CD14-positive monocyte (primary cell): ENCODE measurements around the gene SCN3B. TPM values are rescaled to one million over a fixed set of nuclear protein-coding genes. Genes with fewer than 3 reads are reported as not detected.

Source experiments
- DNase-seq, 3 donors: peaks; one replicate each; pipeline ENCODE4 v3.0.0-alpha.2; 2011 to 2022
- H2AFZ ChIP-seq: 2 replicates; pipeline ENCODE4 v1.6.0; 2012; ENCODE audit warnings: mild to moderate bottlenecking, low read depth, low read length, inconsistent platforms; ENCODE audit not compliant: insufficient read depth, poor library complexity, severe bottlenecking
- H3K27ac ChIP-seq, 2 donors: 1 replicate in 1 of 2; 2 replicates in 1 of 2; pipeline ENCODE4 v1.5.1; 2012 to 2013; ENCODE audit warnings: low read length in 2 of 2, control low read depth in 1 of 2, inconsistent platforms in 1 of 2, low read depth in 1 of 2, mild to moderate bottlenecking in 1 of 2
- H3K27me3 ChIP-seq, 2 donors: one replicate each; pipeline versions ENCODE4 v1.6.0 to v1.6.1; 2011 to 2013; ENCODE audit warnings: low read length in 2 of 2; ENCODE audit not compliant: control insufficient read depth in 2 of 2, insufficient read depth in 2 of 2
- H3K36me3 ChIP-seq, 2 donors: replicated peaks in 1 of 2; 1 replicate in 1 of 2; 2 replicates in 1 of 2; pipeline versions ENCODE4 v1.5.1 to v1.6.1; 2012 to 2013; ENCODE audit warnings: low read length in 2 of 2, control low read depth in 1 of 2, inconsistent platforms in 1 of 2, mild to moderate bottlenecking in 1 of 2; ENCODE audit not compliant: insufficient read depth in 2 of 2, control insufficient read depth in 1 of 2
- H3K4me1 ChIP-seq, 2 donors: 1 replicate in 1 of 2; 2 replicates in 1 of 2; pipeline versions ENCODE4 v1.5.1 to v1.6.1; 2012 to 2013; ENCODE audit warnings: low read length in 2 of 2, control low read depth in 1 of 2, inconsistent platforms in 1 of 2, mild to moderate bottlenecking in 1 of 2, moderate library complexity in 1 of 2; ENCODE audit not compliant: insufficient read depth in 2 of 2, control insufficient read depth in 1 of 2
- H3K4me2 ChIP-seq: replicated peaks from 2 replicates; pipeline ENCODE3; 2012; ENCODE audit warnings: low read length, moderate library complexity, mild to moderate bottlenecking; ENCODE audit not compliant: poor library complexity, severe bottlenecking; ENCODE audit errors: extremely low read depth
- H3K4me3 ChIP-seq, 3 experiments: fragments of 200-600 bp in 1 of 3; sonication (generic) in 1 of 3; replicated peaks in 1 of 3; 1 replicate in 2 of 3; 2 replicates in 1 of 3; pipeline ENCODE4 v1.5.1; 2011 to 2013; ENCODE audit warnings: low read length in 3 of 3, mild to moderate bottlenecking in 3 of 3, control low read depth in 2 of 3, low read depth in 2 of 3, inconsistent platforms in 1 of 3, moderate library complexity in 1 of 3
- H3K79me2 ChIP-seq: 2 replicates; pipeline ENCODE4 v1.6.0; 2012; ENCODE audit warnings: mild to moderate bottlenecking, control low read depth, inconsistent platforms, low read length, moderate library complexity; ENCODE audit not compliant: insufficient read depth
- H3K9ac ChIP-seq: 2 replicates; pipeline ENCODE4 v1.6.0; 2017; ENCODE audit warnings: low read length, mild to moderate bottlenecking; ENCODE audit not compliant: insufficient read depth, poor library complexity, severe bottlenecking
- H3K9me3 ChIP-seq, 2 donors: replicated peaks in 1 of 2; 1 replicate in 1 of 2; 2 replicates in 1 of 2; pipeline versions ENCODE4 v1.5.1 to v1.6.1; 2012 to 2013; ENCODE audit warnings: low read length in 2 of 2, control low read depth in 1 of 2; ENCODE audit not compliant: control insufficient read depth in 1 of 2, insufficient read depth in 1 of 2
- H4K20me1 ChIP-seq: 2 replicates; pipeline ENCODE4 v1.6.0; 2012; ENCODE audit warnings: mild to moderate bottlenecking, low read length, control low read depth, moderate library complexity; ENCODE audit not compliant: insufficient read depth
- H3K27ac Mint-ChIP-seq, 7 donors: one replicate each; pipeline ENCODE4 v1.8.0; 2020; ENCODE audit warnings: mild to moderate bottlenecking in 7 of 7, mixed read lengths in 7 of 7, moderate library complexity in 6 of 7, inconsistent platforms in 2 of 7
- H3K27me3 Mint-ChIP-seq, 3 donors: one replicate each; pipeline ENCODE4 v1.8.0; 2021 to 2022; ENCODE audit warnings: low read depth in 3 of 3, mild to moderate bottlenecking in 3 of 3, mixed read lengths in 3 of 3, moderate library complexity in 3 of 3, inconsistent platforms in 1 of 3
- H3K36me3 Mint-ChIP-seq, 2 donors: one replicate each; pipeline ENCODE4 v1.8.0; 2020; ENCODE audit warnings: mixed read lengths in 2 of 2, inconsistent platforms in 1 of 2, mild to moderate bottlenecking in 1 of 2
- H3K4me1 Mint-ChIP-seq: one replicate; pipeline ENCODE4 v1.8.0; 2020; ENCODE audit warnings: mild to moderate bottlenecking, mixed read lengths
- H3K4me3 Mint-ChIP-seq, 2 donors: one replicate each; pipeline ENCODE4 v1.8.0; 2020; ENCODE audit warnings: mild to moderate bottlenecking in 2 of 2, mixed read lengths in 2 of 2, moderate library complexity in 1 of 2
- H3K9me3 Mint-ChIP-seq, 7 donors: one replicate each; pipeline ENCODE4 v1.8.0; 2020 to 2022; ENCODE audit warnings: mixed read lengths in 7 of 7, mild to moderate bottlenecking in 6 of 7, moderate library complexity in 6 of 7, inconsistent platforms in 2 of 7
- CTCF ChIP-seq: fragments of 200-600 bp; IDR thresholded peaks from one replicate; pipeline ENCODE4 v1.8.0; 2022; ENCODE audit warnings: antibody characterized with exemption, mild to moderate bottlenecking
- WGBS: methylation state at CpG from one replicate; pipeline ENCODE4 v1.1.5; 2013; ENCODE audit warnings: missing lambda C conversion rate; ENCODE audit not compliant: insufficient coverage; 5-methylcytosine and 5-hydroxymethylcytosine counted together
- intact Hi-C, 2 donors: fragments of 100-400 bp; cut with micrococcal nuclease; formaldehyde crosslinking; loops; one replicate each; pipeline versions ENCODE4 v1.15.0 to v1.15.1; 2023
- polyA plus RNA-seq, 3 donors: library from polyadenylated mRNA; depleted of rRNA in 1 of 3; unstranded in 2 of 3; stranded (reverse) in 1 of 3; fragments of 300-500 nt in 2 of 3; fragments of >200 nt in 1 of 3; fragmentation: Illumina TruSeq in 2 of 3; gene quantifications; 1 replicate in 2 of 3; 2 replicates in 1 of 3; pipeline ENCODE4 v1.2.3, GENCODE V29; 2012 to 2021

SCN3B gene
- polyA plus RNA-seq, 3 donors = not detected

- no peak overlapping the region for H3K4me3 ChIP-seq
- H3K9me3 ChIP-seq = peaks cover 0 to 4% of the 10 kb centered on the region in 2 donors
- no peak overlapping the region for H3K9ac ChIP-seq
- no peak for TF ChIP-seq CTCF
- Mint-ChIP-seq H3K27ac (no peak overlapping the region), H3K4me3 (no peak overlapping the region), H3K27me3 (peaks cover 21 to 26% (median 23%) of the 10 kb centered on the region in 3 donors), H3K4me1 (peaks cover 5% of the 10 kb centered on the region), H3K36me3 (peaks cover 0 to 2% of the 10 kb centered on the region in 2 donors), H3K9me3 (peaks cover 2 to 14% (median 11%) of the 10 kb centered on the region in 7 donors)
- WGBS = 100% methylated on average over 1 of the region's 2 CpGs
- peaks cover under 1 to 5% of the 10 kb centered on the region in 2 donors for H3K4me1 ChIP-seq
- H2AFZ ChIP-seq = no peak overlapping the region
- DNase-seq = no peak
- no peaks in the 10 kb centered on the region for H4K20me1 ChIP-seq
- H3K79me2 ChIP-seq = no peaks in the 10 kb centered on the region
- H3K36me3 ChIP-seq = no peaks in the 10 kb centered on the region
- intact Hi-C loops = no loop called here
- peaks cover 15 to 21% of the 10 kb centered on the region in 2 donors for H3K27me3 ChIP-seq
- no peak overlapping the region for H3K4me2 ChIP-seq
- H3K27ac ChIP-seq = no peak overlapping the region
These were observed 4.9 kb upstream of the SCN3B start for GRCh38 chr11:123659311-123659710.

- peaks cover 43 to 55% (median 48%) of the 10 kb centered on the region in 3 donors for H3K27me3 Mint-ChIP-seq
- WGBS = 1% methylated on average over 63 of the region's 64 CpGs
- H4K20me1 ChIP-seq = no peaks in the 10 kb centered on the region
- H3K9ac ChIP-seq = no peak overlapping the region
- H3K4me1 ChIP-seq = peaks cover 8 to 12% of the 10 kb centered on the region in 2 donors
- H3K36me3 Mint-ChIP-seq = peaks cover 0 to 2% of the 10 kb centered on the region in 2 donors
- H3K79me2 ChIP-seq = no peaks in the 10 kb centered on the region
- intact Hi-C loops = no loop called here
- peaks cover 40 to 60% of the 10 kb centered on the region in 2 donors for H3K27me3 ChIP-seq
- peaks cover 9% of the 10 kb centered on the region for H3K4me1 Mint-ChIP-seq
- H3K9me3 ChIP-seq = peaks cover 0 to 4% of the 10 kb centered on the region in 2 donors
- peak overlapping the region; percentile 74 to 91 for H3K4me3 Mint-ChIP-seq
- peak overlapping the region; percentile 67 for H2AFZ ChIP-seq
- H3K4me3 ChIP-seq = peak overlapping the region; percentile 23 to 71 (median 37)
- no peak overlapping the region for H3K27ac Mint-ChIP-seq
- peaks cover 0 to 9% (median 2%) of the 10 kb centered on the region in 7 donors for H3K9me3 Mint-ChIP-seq
- no peak overlapping the region for H3K27ac ChIP-seq
- H3K36me3 ChIP-seq = no peaks in the 10 kb centered on the region
- DNase-seq = no peak
- no peak for TF ChIP-seq CTCF
- peak overlapping the region; percentile 80 for H3K4me2 ChIP-seq
These were observed 428 bp downstream of the SCN3B start for GRCh38 chr11:123653827-123654565.
